Measurements from ENCODE around the gene FARP1.

Gene FARP1

DNA sequence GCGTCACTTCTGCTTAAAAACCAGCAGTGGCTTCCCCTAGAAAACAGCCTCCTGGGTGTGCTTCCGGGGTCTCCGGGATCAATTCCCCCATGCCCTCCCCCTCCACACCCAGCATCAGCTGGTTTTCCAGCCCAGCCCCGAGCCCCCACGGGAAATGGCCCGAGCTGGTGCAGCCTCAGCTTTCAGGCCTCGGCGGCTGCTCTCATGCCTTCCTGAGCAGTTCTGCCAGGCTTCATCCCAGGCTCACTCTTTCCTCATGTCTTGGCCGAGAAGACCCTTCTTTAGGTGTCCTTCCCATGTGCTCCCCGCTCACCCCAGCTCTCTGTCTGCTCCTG is 137.2 kb downstream of the FARP1 start:
- DNase-seq (ENCODE audit: low read depth in 3 of 3): no peak

GRCh38 chr13:98284679-98285078 is 141.8 kb downstream of the FARP1 start:
- DNase-seq (ENCODE audit: low read depth in 3 of 3): no peak

GRCh38 chr13:98285317-98285716 is 142.4 kb downstream of the FARP1 start:
- no peak for DNase-seq (ENCODE audit: low read depth in 3 of 3)

DNA sequence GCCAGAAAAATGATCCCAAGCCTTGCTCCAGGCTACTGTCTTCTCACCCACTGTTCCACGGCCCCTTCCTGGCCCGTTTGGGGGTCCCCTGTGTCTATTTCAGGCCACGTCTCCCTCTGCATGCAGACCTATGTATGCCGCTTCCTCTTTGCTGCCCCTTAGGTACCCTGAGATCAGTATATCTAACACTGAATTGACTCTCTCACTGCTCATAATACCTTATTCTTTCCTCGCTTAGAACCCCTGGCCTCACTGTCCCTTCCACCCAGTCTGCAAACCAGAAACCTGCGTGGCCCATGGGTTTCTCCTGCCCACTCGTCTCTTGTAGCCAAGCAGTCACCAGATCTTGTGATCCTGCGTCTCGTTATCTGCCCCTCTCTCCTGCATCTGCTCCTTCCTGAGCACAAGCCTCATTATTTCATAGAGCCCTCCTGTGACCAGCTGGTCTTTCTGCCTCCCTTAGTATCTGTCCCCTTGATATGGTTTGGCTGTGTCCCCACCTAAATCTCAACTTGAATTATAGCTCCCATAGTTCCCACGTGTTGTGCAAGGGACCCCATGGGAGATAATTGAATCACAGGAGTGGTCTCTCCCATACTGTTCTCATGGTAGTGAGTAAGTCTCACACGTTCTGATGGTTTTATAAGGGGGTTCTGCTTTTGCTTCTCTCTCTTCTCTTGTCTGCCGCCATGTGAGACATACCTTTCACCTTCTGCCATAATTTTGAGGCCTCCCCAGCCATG is 143.1 kb downstream of the FARP1 start:
- no peak for DNase-seq (ENCODE audit: low read depth in 3 of 3)

- no peak for DNase-seq (ENCODE audit: low read depth in 3 of 3)
These were observed 143.9 kb downstream of the FARP1 start for GRCh38 chr13:98286799-98287198.

- no peak for DNase-seq (ENCODE audit: low read depth in 3 of 3)
These were observed 145.3 kb downstream of the FARP1 start for GRCh38 chr13:98288211-98288610.

DNA sequence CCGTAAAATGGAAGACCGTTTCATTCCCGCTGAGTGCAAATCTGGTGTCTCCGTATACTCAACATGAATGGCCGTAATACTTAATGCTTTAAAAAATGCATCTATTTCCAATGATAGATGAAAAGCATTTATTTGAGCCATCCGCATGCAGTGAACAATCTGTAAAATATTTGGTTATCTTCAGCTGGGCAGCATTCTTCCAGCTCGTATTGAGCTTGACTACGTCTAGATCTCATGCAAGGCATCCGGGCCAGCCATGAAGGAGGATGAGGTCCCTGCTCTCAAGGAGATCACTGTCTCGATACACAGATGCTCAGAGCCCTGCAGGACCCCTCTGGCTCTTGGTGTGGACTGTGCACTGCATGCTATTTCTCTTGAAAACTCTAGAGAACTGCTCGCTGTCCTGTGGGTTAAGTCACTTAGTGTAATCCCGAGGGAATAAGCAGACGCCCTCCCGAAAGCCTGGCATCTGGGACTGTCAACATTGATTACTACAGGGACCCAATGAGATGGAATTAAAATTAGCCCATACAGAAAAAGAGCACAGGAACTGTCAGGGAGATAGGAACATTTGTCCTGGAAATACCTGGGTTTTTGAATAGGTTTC is 146.5 kb downstream of the FARP1 start:
- DNase-seq (ENCODE audit: low read depth in 3 of 3): no peak

- DNase-seq (ENCODE audit: low read depth in 3 of 3): no peak
These were observed 147.4 kb downstream of the FARP1 start for GRCh38 chr13:98290261-98290660.

GRCh38 chr13:98291658-98292057 is 148.8 kb downstream of the FARP1 start:
- no peak for DNase-seq (ENCODE audit: low read depth in 3 of 3)

- DNase-seq (ENCODE audit: low read depth in 3 of 3): no peak
These were observed 150.2 kb downstream of the FARP1 start for GRCh38 chr13:98293103-98293502.

DNA sequence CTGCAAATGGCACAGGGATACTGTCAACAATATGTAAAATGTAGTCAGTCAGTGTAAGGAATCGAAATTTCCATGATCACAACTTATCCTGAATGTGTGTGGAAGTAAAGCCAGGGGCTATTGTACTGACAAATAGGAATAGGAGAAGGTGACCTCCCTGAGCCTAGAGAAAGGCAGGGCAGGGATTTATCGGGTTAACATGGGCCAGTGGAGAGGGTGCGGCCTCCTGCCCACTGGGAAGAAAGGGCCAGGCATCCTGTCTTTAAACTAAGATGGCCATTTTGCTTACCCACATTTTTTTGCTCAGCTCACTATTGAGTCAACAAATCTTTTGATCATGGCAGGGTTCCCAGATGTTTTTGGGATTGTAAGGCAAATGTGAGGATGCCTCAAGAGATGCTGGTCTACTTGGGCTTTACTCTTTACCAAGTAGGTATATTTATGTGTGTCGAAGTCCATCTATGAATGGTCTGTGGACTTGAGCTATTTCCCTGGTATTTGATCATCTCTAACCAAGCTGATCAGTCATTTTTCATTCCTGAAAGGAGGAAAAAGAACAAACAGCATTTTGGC is 150.8 kb downstream of the FARP1 start:
- DNase-seq (ENCODE audit: low read depth in 3 of 3): no peak

- DNase-seq (ENCODE audit: low read depth in 3 of 3): no peak
These were observed 152.5 kb downstream of the FARP1 start for GRCh38 chr13:98295371-98295770.

- DNase-seq (ENCODE audit: low read depth in 3 of 3): no peak
These were observed 154.2 kb downstream of the FARP1 start for GRCh38 chr13:98297051-98297450.

DNA sequence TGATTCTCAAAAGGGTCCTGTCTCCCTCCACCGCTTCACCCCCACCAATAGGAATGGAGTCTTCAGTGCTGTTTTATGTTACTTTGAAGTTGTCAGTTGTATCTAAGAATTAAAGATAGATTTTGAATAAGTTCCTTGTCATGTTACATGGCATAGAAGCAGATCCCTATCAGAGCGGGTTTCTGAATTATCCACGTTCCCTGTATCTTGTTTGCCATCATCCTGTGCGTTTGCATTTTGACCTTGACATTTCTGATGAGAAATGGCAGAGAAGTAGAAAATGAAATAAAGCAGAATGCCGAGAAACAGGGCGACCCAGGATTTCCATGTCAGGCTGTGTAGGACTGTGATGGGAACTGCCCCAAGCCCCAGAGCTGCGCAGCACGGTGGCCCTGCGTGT is 154.9 kb downstream of the FARP1 start:
- no peak for DNase-seq (ENCODE audit: low read depth in 3 of 3)

DNA sequence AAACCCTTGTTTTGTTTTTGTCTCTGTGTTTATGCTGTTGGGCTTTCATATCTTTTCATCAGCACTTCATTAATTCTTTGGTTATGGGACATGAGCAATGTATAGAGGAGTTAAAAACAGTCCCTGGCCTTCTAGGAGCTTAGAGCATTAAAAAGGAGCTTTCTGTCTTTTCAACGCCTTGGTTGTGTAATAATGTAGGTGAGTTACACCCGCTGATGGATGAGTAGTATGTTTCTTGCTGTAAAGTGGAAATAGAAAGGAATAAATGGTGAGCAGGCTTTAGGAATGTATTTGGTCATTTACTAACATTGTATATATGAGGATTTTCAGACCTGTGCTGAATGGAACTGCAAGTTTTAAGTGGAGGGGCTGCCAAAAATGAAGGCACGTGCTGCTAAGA is 155.7 kb downstream of the FARP1 start:
- no peak for DNase-seq (ENCODE audit: low read depth in 3 of 3)

- DNase-seq (ENCODE audit: low read depth in 3 of 3): no peak
These were observed 156.5 kb downstream of the FARP1 start for GRCh38 chr13:98299235-98299965.

GRCh38 chr13:98299966-98300350 is 157.1 kb downstream of the FARP1 start:
- no peak for DNase-seq (ENCODE audit: low read depth in 3 of 3)

- no peak for DNase-seq (ENCODE audit: low read depth in 3 of 3)
These were observed 158.2 kb downstream of the FARP1 start for GRCh38 chr13:98300956-98301641.

DNA sequence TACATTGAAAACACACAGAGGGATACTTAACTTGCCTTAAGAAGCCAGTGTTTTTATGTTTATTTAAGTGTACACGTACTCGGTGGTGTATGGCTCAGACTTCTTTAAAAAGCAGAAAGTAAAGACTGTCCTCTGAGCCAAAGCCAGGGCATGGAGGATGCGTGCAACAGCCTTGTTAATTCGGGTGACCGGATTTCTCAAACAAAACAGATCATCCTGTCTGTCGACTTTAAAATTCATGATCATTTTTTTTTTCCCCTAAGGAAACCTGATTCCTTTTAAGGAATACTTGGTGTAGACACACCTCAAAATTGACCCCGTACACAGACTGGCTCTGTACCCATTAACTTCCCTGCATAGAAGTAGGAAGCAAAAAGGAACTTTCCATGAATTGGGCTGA is 158.8 kb downstream of the FARP1 start:
- DNase-seq (ENCODE audit: low read depth in 3 of 3): no peak

DNA sequence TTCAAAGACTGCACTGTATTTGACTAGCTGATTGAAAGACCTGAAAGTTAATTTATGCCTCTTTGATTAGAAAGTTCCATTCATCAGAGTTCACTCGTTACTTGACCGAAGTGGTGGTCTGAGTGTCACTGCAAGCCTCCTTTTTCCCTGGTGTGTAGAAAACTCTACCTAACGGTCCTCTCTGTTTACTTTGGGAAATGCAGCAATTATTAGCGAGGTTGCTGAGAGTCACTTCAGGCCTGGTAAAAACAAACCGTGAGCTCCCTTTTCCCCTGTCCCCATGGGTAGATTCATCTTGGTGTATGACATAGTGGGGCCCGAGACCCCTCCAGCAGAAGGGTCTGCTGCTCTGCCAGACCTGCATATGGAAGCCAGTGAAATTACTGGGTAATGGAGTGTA is 161.0 kb downstream of the FARP1 start:
- no peak for DNase-seq (ENCODE audit: low read depth in 3 of 3)

GRCh38 chr13:98305670-98306069 is 162.8 kb downstream of the FARP1 start:
- no peak for DNase-seq (ENCODE audit: low read depth in 3 of 3)

GRCh38 chr13:98307463-98308085 is 164.7 kb downstream of the FARP1 start:
- no peak for DNase-seq (ENCODE audit: low read depth in 3 of 3)

Data from stimulated activated CD4-positive, alpha-beta T cell treated with anti-CD3 and anti-CD28 coated beads, TNF-alpha, amount 100 ng/mL, for 24 hours (primary cell).